ENCODE results near the gene NUP35. TPM values are rescaled to one million over a fixed set of nuclear protein-coding genes. Genes with fewer than 3 reads are reported as not detected.

NUP35 gene
- total RNA-seq, 4 donors from 2014 or later = 5.2 to 13.7 (median 11.2) TPM

- Histone ChIP-seq H3K4me3 (no peak overlapping the region), H3K9me3 (no peaks in the 10 kb centered on the region), H3K36me3 (peaks cover 0 to 19% (median 0%) of the 10 kb centered on the region in 3 donors), H3K27me3 (no peaks in the 10 kb centered on the region), H3K27ac (no peak overlapping the region), H3K4me1 (no peaks in the 10 kb centered on the region)
- DNase-seq = no peak
- TF ChIP-seq CTCF (IDR thresholded peaks at IDR 0.05) = no peak
Observed at GRCh38 chr2:183185534-183185933, 61.3 kb downstream of the NUP35 start.

- H3K27me3 ChIP-seq = no peaks in the 10 kb centered on the region
- H3K4me3 ChIP-seq = no peak overlapping the region
- TF ChIP-seq CTCF (IDR thresholded peaks at IDR 0.05) (no peak), POLR2A (IDR thresholded peaks at IDR 0.05) (no peak)
- H3K9me3 ChIP-seq = no peaks in the 10 kb centered on the region
- H3K36me3 ChIP-seq = peaks cover 0 to 22% (median 0%) of the 10 kb centered on the region in 3 donors
- DNase-seq = no peak
- no peak overlapping the region for H3K27ac ChIP-seq
- H3K4me1 ChIP-seq = no peaks in the 10 kb centered on the region
Observed at GRCh38 chr2:183186296-183186695, 62.1 kb downstream of the NUP35 start.

GRCh38 chr2:183186766-183187165 lies 62.5 kb downstream of the NUP35 start:
- no peaks in the 10 kb centered on the region for H3K27me3 ChIP-seq
- H3K4me1 ChIP-seq = no peaks in the 10 kb centered on the region
- H3K27ac ChIP-seq = no peak overlapping the region
- peaks cover 0 to 22% (median 0%) of the 10 kb centered on the region in 3 donors for H3K36me3 ChIP-seq
- H3K9me3 ChIP-seq = no peaks in the 10 kb centered on the region
- no peak overlapping the region for H3K4me3 ChIP-seq
- TF ChIP-seq POLR2A (IDR thresholded peaks at IDR 0.05) (no peak), CTCF (IDR thresholded peaks at IDR 0.05) (no peak)
- DNase-seq = no peak

GRCh38 chr2:183192343-183192742 lies 68.1 kb downstream of the NUP35 start:
- Histone ChIP-seq H3K4me1 (no peaks in the 10 kb centered on the region), H3K36me3 (peaks cover 0 to 9% (median 0%) of the 10 kb centered on the region in 3 donors), H3K27ac (no peak overlapping the region), H3K27me3 (no peaks in the 10 kb centered on the region), H3K4me3 (no peak overlapping the region), H3K9me3 (no peaks in the 10 kb centered on the region)
- DNase-seq = no peak
- no peak for TF ChIP-seq CTCF (IDR thresholded peaks at IDR 0.05)
- TF ChIP-seq POLR2A (IDR thresholded peaks at IDR 0.05) = no peak

- DNase-seq = no peak
- TF ChIP-seq POLR2A (IDR thresholded peaks at IDR 0.05) = no peak
- TF ChIP-seq CTCF (IDR thresholded peaks at IDR 0.05) = no peak
- H3K4me3 ChIP-seq = no peak overlapping the region
- no peaks in the 10 kb centered on the region for H3K9me3 ChIP-seq
- H3K27me3 ChIP-seq = no peaks in the 10 kb centered on the region
- H3K4me1 ChIP-seq = no peaks in the 10 kb centered on the region
- no peak overlapping the region for H3K27ac ChIP-seq
- H3K36me3 ChIP-seq = peaks cover 0 to 9% (median 0%) of the 10 kb centered on the region in 3 donors
Observed at GRCh38 chr2:183193904-183194303, 69.7 kb downstream of the NUP35 start.

GRCh38 chr2:183195397-183195796 lies 71.2 kb downstream of the NUP35 start:
- no peak overlapping the region for H3K27ac ChIP-seq
- H3K4me1 ChIP-seq = no peaks in the 10 kb centered on the region
- no peaks in the 10 kb centered on the region for H3K9me3 ChIP-seq
- H3K27me3 ChIP-seq = no peaks in the 10 kb centered on the region
- TF ChIP-seq POLR2A (IDR thresholded peaks at IDR 0.05) = no peak
- TF ChIP-seq CTCF (IDR thresholded peaks at IDR 0.05) = no peak
- DNase-seq = no peak
- H3K4me3 ChIP-seq = no peak overlapping the region
- H3K36me3 ChIP-seq = peaks cover 0 to 3% (median 0%) of the 10 kb centered on the region in 3 donors

All from Peyer's patch (tissue), 4 donors.